CD4-positive, CD25-positive, alpha-beta regulatory T cell (primary cell): Measurements from ENCODE around the gene HECTD4. TPM values are rescaled to one million over a fixed set of nuclear protein-coding genes. Genes with fewer than 3 reads are reported as not detected.

Source experiments
- ATAC-seq, 2 donors: fragments of 150-1000 bp; cut with Tn5 transposase; one replicate each; pipeline ENCODE4 v1.10.0; 2021; ENCODE audit warnings: low read depth in 2 of 2, moderate number of reproducible peaks in 2 of 2, moderate library complexity in 1 of 2
- DNase-seq, 3 donors: peaks; one replicate each; pipeline versions ENCODE4 v3.0.0 to v3.0.0-alpha.2; 2012 to 2022; ENCODE audit warnings: mixed read lengths in 1 of 3
- H3K27ac ChIP-seq: one replicate; pipeline ENCODE4 v1.7.0; 2013; ENCODE audit warnings: mild to moderate bottlenecking, low read length; ENCODE audit not compliant: insufficient read depth, poor library complexity, severe bottlenecking
- H3K27me3 ChIP-seq: one replicate; pipeline ENCODE4 v1.7.0; 2013; ENCODE audit warnings: low read length; ENCODE audit not compliant: control insufficient read depth, insufficient read depth
- H3K36me3 ChIP-seq: one replicate; pipeline ENCODE4 v1.7.0; 2013; ENCODE audit warnings: mild to moderate bottlenecking, low read length, moderate library complexity; ENCODE audit not compliant: control insufficient read depth, insufficient read depth
- H3K4me1 ChIP-seq: 2 replicates; pipeline ENCODE4 v1.7.0; 2013; ENCODE audit warnings: mild to moderate bottlenecking, low read length; ENCODE audit not compliant: insufficient read depth, control insufficient read depth, poor library complexity, severe bottlenecking
- H3K4me3 ChIP-seq: one replicate; pipeline ENCODE4 v1.7.0; 2013; ENCODE audit warnings: low read depth, mild to moderate bottlenecking, low read length, moderate library complexity
- H3K9me3 ChIP-seq, 2 experiments: 1 replicate in 1 of 2; 2 replicates in 1 of 2; pipeline ENCODE4 v1.7.0; 2013; ENCODE audit warnings: low read length in 2 of 2, mild to moderate bottlenecking in 1 of 2, moderate library complexity in 1 of 2; ENCODE audit not compliant: control insufficient read depth in 2 of 2
- H3K27ac Mint-ChIP-seq, 3 donors: one replicate each; pipeline ENCODE4 v1.8.0; 2020 to 2022; ENCODE audit warnings: mild to moderate bottlenecking in 3 of 3, mixed read lengths in 3 of 3, moderate library complexity in 2 of 3
- H3K27me3 Mint-ChIP-seq: one replicate; pipeline ENCODE4 v1.8.0; 2022; ENCODE audit warnings: mild to moderate bottlenecking, mixed read lengths
- H3K36me3 Mint-ChIP-seq: one replicate; pipeline ENCODE4 v1.8.0; 2020; ENCODE audit warnings: mixed read lengths
- H3K4me1 Mint-ChIP-seq, 4 donors: one replicate each; pipeline ENCODE4 v1.8.0; 2020 to 2022; ENCODE audit warnings: mixed read lengths in 4 of 4, mild to moderate bottlenecking in 1 of 4
- H3K4me3 Mint-ChIP-seq, 4 donors: one replicate each; pipeline ENCODE4 v1.8.0; 2020 to 2022; ENCODE audit warnings: mild to moderate bottlenecking in 4 of 4, mixed read lengths in 4 of 4, moderate library complexity in 3 of 4
- H3K9me3 Mint-ChIP-seq, 7 donors: one replicate each; pipeline ENCODE4 v1.8.0; 2020 to 2022; ENCODE audit warnings: mixed read lengths in 7 of 7, mild to moderate bottlenecking in 3 of 7, moderate library complexity in 2 of 7
- polyA plus RNA-seq, 4 donors: library from polyadenylated mRNA; unstranded; fragments of 300-500 nt; fragmentation: Illumina TruSeq; gene quantifications; one replicate each; pipeline ENCODE4 v1.2.3, GENCODE V29; 2021
- total RNA-seq: library from RNA; stranded (reverse); gene quantifications from one replicate; pipeline ENCODE4 v1.2.3, GENCODE V29; 2022

Gene HECTD4
- total and polyA plus RNA-seq, 5 donors from 2014 or later, result 2.1 to 59.3 (median 2.7) TPM

- no peak overlapping the region for H3K4me3 Mint-ChIP-seq
- Histone ChIP-seq H3K27ac (no peak overlapping the region), H3K36me3 (peaks cover 87% of the 10 kb centered on the region), H3K4me1 (no peaks in the 10 kb centered on the region), H3K4me3 (no peak overlapping the region), H3K27me3 (no peaks in the 10 kb centered on the region), H3K9me3 (no peaks in the 10 kb centered on the region)
- H3K9me3 Mint-ChIP-seq, result peaks cover 0 to 1% (median 0%) of the 10 kb centered on the region in 7 donors
- H3K27ac Mint-ChIP-seq, result peak overlapping the region in 1 of 3 donors; percentile 7
- no peak for ATAC-seq
- H3K27me3 Mint-ChIP-seq, result no peaks in the 10 kb centered on the region
- H3K36me3 Mint-ChIP-seq, result peaks cover 35% of the 10 kb centered on the region
- DNase-seq, result no peak
- peaks cover 0 to 5% (median 5%) of the 10 kb centered on the region in 4 donors for H3K4me1 Mint-ChIP-seq
Measured at GRCh38 chr12:112140728-112141127, 241.5 kb downstream of the HECTD4 start.

- H3K4me1 ChIP-seq, result peaks cover 28% of the 10 kb centered on the region
- H3K27ac Mint-ChIP-seq, result no peak overlapping the region
- no peaks in the 10 kb centered on the region for H3K9me3 Mint-ChIP-seq
- no peaks in the 10 kb centered on the region for H3K36me3 Mint-ChIP-seq
- H3K27ac ChIP-seq, result no peak overlapping the region
- DNase-seq (no peak), ATAC-seq (no peak)
- no peak overlapping the region for H3K4me3 Mint-ChIP-seq
- H3K27me3 Mint-ChIP-seq, result no peaks in the 10 kb centered on the region
- H3K4me1 Mint-ChIP-seq, result peaks cover 14 to 32% (median 22%) of the 10 kb centered on the region in 4 donors
- H3K27me3 ChIP-seq, result no peaks in the 10 kb centered on the region
- H3K9me3 ChIP-seq, result no peaks in the 10 kb centered on the region
- H3K36me3 ChIP-seq, result peaks cover 59% of the 10 kb centered on the region
- no peak overlapping the region for H3K4me3 ChIP-seq
Measured at GRCh38 chr12:112134731-112135130, 247.5 kb downstream of the HECTD4 start.

- no peaks in the 10 kb centered on the region for H3K27me3 ChIP-seq
- DNase-seq (no peak), ATAC-seq (no peak)
- Mint-ChIP-seq H3K9me3 (no peaks in the 10 kb centered on the region), H3K27me3 (no peaks in the 10 kb centered on the region), H3K27ac (peak overlapping the region in 2 of 3 donors; percentile 42 to 76), H3K36me3 (no peaks in the 10 kb centered on the region), H3K4me3 (no peak overlapping the region), H3K4me1 (peaks cover 17 to 45% (median 31%) of the 10 kb centered on the region in 4 donors)
- peaks cover 41% of the 10 kb centered on the region for H3K4me1 ChIP-seq
- H3K36me3 ChIP-seq, result peaks cover 47% of the 10 kb centered on the region
- no peaks in the 10 kb centered on the region for H3K9me3 ChIP-seq
- H3K4me3 ChIP-seq, result no peak overlapping the region
- H3K27ac ChIP-seq, result no peak overlapping the region
Measured at GRCh38 chr12:112133418-112133817, 248.8 kb downstream of the HECTD4 start.

GRCh38 chr12:112131686-112132085 lies 250.5 kb downstream of the HECTD4 start:
- no peak for DNase-seq
- Mint-ChIP-seq H3K4me3 (peak overlapping the region; percentile 11 to 66 (median 50)), H3K4me1 (peaks cover 22 to 61% (median 41%) of the 10 kb centered on the region in 4 donors), H3K36me3 (no peaks in the 10 kb centered on the region), H3K27ac (peak overlapping the region in 2 of 3 donors; percentile 85 to 93), H3K9me3 (no peaks in the 10 kb centered on the region), H3K27me3 (no peaks in the 10 kb centered on the region)
- Histone ChIP-seq H3K4me3 (peak overlapping the region; percentile 84), H3K36me3 (peaks cover 34% of the 10 kb centered on the region), H3K27ac (peak overlapping the region; percentile 84), H3K4me1 (peaks cover 59% of the 10 kb centered on the region), H3K9me3 (no peaks in the 10 kb centered on the region), H3K27me3 (no peaks in the 10 kb centered on the region)
- no peak for ATAC-seq

- Histone ChIP-seq H3K36me3 (peaks cover 24% of the 10 kb centered on the region), H3K4me1 (peaks cover 69% of the 10 kb centered on the region), H3K4me3 (peak overlapping the region; percentile 84), H3K9me3 (no peaks in the 10 kb centered on the region), H3K27ac (peak overlapping the region; percentile 84), H3K27me3 (no peaks in the 10 kb centered on the region)
- H3K36me3 Mint-ChIP-seq, result no peaks in the 10 kb centered on the region
- DNase-seq (peak in 2 of 3 donors; percentile 68 to 89), ATAC-seq (peak; percentile 84 to 87)
- no peaks in the 10 kb centered on the region for H3K9me3 Mint-ChIP-seq
- H3K27ac Mint-ChIP-seq, result peak overlapping the region in 2 of 3 donors; percentile 85 to 93
- peak overlapping the region; percentile 44 to 68 (median 62) for H3K4me3 Mint-ChIP-seq
- H3K27me3 Mint-ChIP-seq, result no peaks in the 10 kb centered on the region
- peaks cover 25 to 68% (median 43%) of the 10 kb centered on the region in 4 donors for H3K4me1 Mint-ChIP-seq
Measured at GRCh38 chr12:112130441-112130998, 251.7 kb downstream of the HECTD4 start.

- peaks cover 17 to 63% (median 44%) of the 10 kb centered on the region in 4 donors for H3K4me1 Mint-ChIP-seq
- Histone ChIP-seq H3K4me3 (peak overlapping the region; percentile 75), H3K4me1 (peaks cover 66% of the 10 kb centered on the region), H3K36me3 (peaks cover 1% of the 10 kb centered on the region), H3K27me3 (no peaks in the 10 kb centered on the region), H3K9me3 (no peaks in the 10 kb centered on the region), H3K27ac (no peak overlapping the region)
- peak overlapping the region; percentile 37 to 93 (median 86) for H3K27ac Mint-ChIP-seq
- no peak for ATAC-seq
- no peaks in the 10 kb centered on the region for H3K9me3 Mint-ChIP-seq
- no peak for DNase-seq
- H3K36me3 Mint-ChIP-seq, result no peaks in the 10 kb centered on the region
- H3K4me3 Mint-ChIP-seq, result peak overlapping the region; percentile 59 to 100 (median 85)
- H3K27me3 Mint-ChIP-seq, result peaks cover 9% of the 10 kb centered on the region
Measured at GRCh38 chr12:112126911-112127310, 255.3 kb downstream of the HECTD4 start.

- peak in 1 of 3 donors; percentile 22 for DNase-seq
- Histone ChIP-seq H3K9me3 (no peaks in the 10 kb centered on the region), H3K27me3 (no peaks in the 10 kb centered on the region), H3K27ac (peak overlapping the region; percentile 83), H3K36me3 (no peaks in the 10 kb centered on the region), H3K4me3 (peak overlapping the region; percentile 90), H3K4me1 (peaks cover 57% of the 10 kb centered on the region)
- Mint-ChIP-seq H3K27me3 (peaks cover 9% of the 10 kb centered on the region), H3K4me1 (peaks cover 12 to 55% (median 35%) of the 10 kb centered on the region in 4 donors), H3K4me3 (peak overlapping the region; percentile 59 to 100 (median 85)), H3K9me3 (no peaks in the 10 kb centered on the region), H3K27ac (peak overlapping the region; percentile 37 to 86 (median 86)), H3K36me3 (no peaks in the 10 kb centered on the region)
- ATAC-seq, result no peak
Measured at GRCh38 chr12:112126000-112126438, 256.2 kb downstream of the HECTD4 start.
